Progenitor cell of endocrine pancreas (in vitro differentiated cells): ENCODE measurements around the gene FRAT1. TPM values are rescaled to one million over a fixed set of nuclear protein-coding genes. Genes with fewer than 3 reads are reported as not detected.

Experiments used
- DNase-seq: peaks from one replicate; pipeline ENCODE4 v3.0.0; 2021; ENCODE audit warnings: low spot score; ENCODE audit not compliant: unreplicated experiment
- H3K27ac Mint-ChIP-seq: 2 replicates; pipeline ENCODE4 v1.8.0; 2021; ENCODE audit warnings: mild to moderate bottlenecking, moderate library complexity, mixed read lengths
- H3K27me3 Mint-ChIP-seq: 2 replicates; pipeline ENCODE4 v1.8.0; 2021; ENCODE audit warnings: mixed read lengths
- H3K36me3 Mint-ChIP-seq: 2 replicates; pipeline ENCODE4 v1.8.0; 2022; ENCODE audit warnings: mixed read lengths; ENCODE audit not compliant: insufficient read depth
- H3K4me1 Mint-ChIP-seq: 2 replicates; pipeline ENCODE4 v1.8.0; 2021; ENCODE audit warnings: low read depth, mixed read lengths
- H3K4me3 Mint-ChIP-seq: 2 replicates; pipeline ENCODE4 v1.8.0; 2021; ENCODE audit warnings: low read depth, mild to moderate bottlenecking, moderate library complexity, mixed read lengths
- H3K9me3 Mint-ChIP-seq: 2 replicates; pipeline ENCODE4 v1.8.0; 2021; ENCODE audit warnings: low read depth, mixed read lengths
- CTCF ChIP-seq: fragments of 200-600 bp; sonication (generic); IDR thresholded peaks from one replicate; pipeline ENCODE4 v1.5.0; 2021; ENCODE audit warnings: antibody characterized with exemption, mild to moderate bottlenecking; ENCODE audit not compliant: unreplicated experiment
- long read RNA-seq: library from polyadenylated mRNA; unstranded; transcript quantifications from one replicate; pipeline ENCODE4 v2.0.0, GENCODE V29; 2020
- total RNA-seq: library from RNA; stranded (reverse); gene quantifications from 2 replicates; pipeline ENCODE4 v1.2.1, GENCODE V29; 2021

The FRAT1 gene
- 15.7 and 16.7 TPM in 2 replicates for total RNA-seq
- long read RNA-seq, partial matches to known transcripts = 0 of 1 reads
- long read RNA-seq, other reads (novel, unspliced or antisense) = 0 of 1 reads

- peak within 1 kb of the TSS; percentile 100 for H3K27ac Mint-ChIP-seq
- H3K27me3 Mint-ChIP-seq = no peaks in the 10 kb centered on the region
- H3K4me1 Mint-ChIP-seq = peaks cover 26% of the 10 kb centered on the region
- peak within 1 kb of the TSS; percentile 88 for H3K4me3 Mint-ChIP-seq
- H3K36me3 Mint-ChIP-seq = no peaks in the 10 kb centered on the region
- no peaks in the 10 kb centered on the region for H3K9me3 Mint-ChIP-seq
- no peak for TF ChIP-seq CTCF
- peak; percentile 84 for DNase-seq
Observed at GRCh38 chr10:97318772-97319651, at the start of gene FRAT1. FRAT1 (plus strand) TSS chr10:97319271; CDS start chr10:97319454, 183 bp downstream.

- Mint-ChIP-seq H3K27ac (no peak overlapping the region), H3K27me3 (no peaks in the 10 kb centered on the region)
Observed at GRCh38 chr10:97270523-97271154, 48.4 kb upstream of the FRAT1 start.

GRCh38 chr10:97273700-97274099, 45.4 kb upstream of the FRAT1 start:
- peaks cover 4% of the 10 kb centered on the region for H3K4me1 Mint-ChIP-seq
- no peak for DNase-seq
- H3K36me3 Mint-ChIP-seq = peaks cover 2% of the 10 kb centered on the region
- peaks cover 3% of the 10 kb centered on the region for H3K9me3 Mint-ChIP-seq
- H3K27ac Mint-ChIP-seq = no peak overlapping the region
- H3K27me3 Mint-ChIP-seq = no peaks in the 10 kb centered on the region
- H3K4me3 Mint-ChIP-seq = no peak overlapping the region
- no peak for TF ChIP-seq CTCF

More at GRCh38 chr10:97270523-97271154, 48.4 kb upstream of the FRAT1 start:
- Mint-ChIP-seq H3K4me1 (peaks cover 2% of the 10 kb centered on the region), H3K36me3 (peaks cover 2% of the 10 kb centered on the region), H3K4me3 (no peak overlapping the region), H3K9me3 (peaks cover 3% of the 10 kb centered on the region)
- no peak for DNase-seq
- TF ChIP-seq CTCF = no peak

- H3K9me3 Mint-ChIP-seq = peaks cover 3% of the 10 kb centered on the region
- peaks cover 9% of the 10 kb centered on the region for H3K4me1 Mint-ChIP-seq
- no peak overlapping the region for H3K27ac Mint-ChIP-seq
- no peak for TF ChIP-seq CTCF
- DNase-seq = no peak
- no peak overlapping the region for H3K4me3 Mint-ChIP-seq
- H3K27me3 Mint-ChIP-seq = no peaks in the 10 kb centered on the region
- peaks cover 2% of the 10 kb centered on the region for H3K36me3 Mint-ChIP-seq
Observed at GRCh38 chr10:97274828-97275227, 44.2 kb upstream of the FRAT1 start.

- peaks cover 9% of the 10 kb centered on the region for H3K4me1 Mint-ChIP-seq
- TF ChIP-seq CTCF = no peak
Observed at GRCh38 chr10:97277551-97277950, 41.5 kb upstream of the FRAT1 start.

More at GRCh38 chr10:97277551-97277950, 41.5 kb upstream of the FRAT1 start:
- Mint-ChIP-seq H3K27me3 (no peaks in the 10 kb centered on the region), H3K4me3 (no peak overlapping the region), H3K9me3 (no peaks in the 10 kb centered on the region), H3K36me3 (no peaks in the 10 kb centered on the region), H3K27ac (no peak overlapping the region)
- DNase-seq = no peak
